ENCODE measurements around the gene EXOSC5.
"Not testable (repeated sequence)": the region's sequence is repeated elsewhere in the genome, so short reads cannot be mapped to it uniquely, and the experiment has no call there.

Gene EXOSC5

DNA sequence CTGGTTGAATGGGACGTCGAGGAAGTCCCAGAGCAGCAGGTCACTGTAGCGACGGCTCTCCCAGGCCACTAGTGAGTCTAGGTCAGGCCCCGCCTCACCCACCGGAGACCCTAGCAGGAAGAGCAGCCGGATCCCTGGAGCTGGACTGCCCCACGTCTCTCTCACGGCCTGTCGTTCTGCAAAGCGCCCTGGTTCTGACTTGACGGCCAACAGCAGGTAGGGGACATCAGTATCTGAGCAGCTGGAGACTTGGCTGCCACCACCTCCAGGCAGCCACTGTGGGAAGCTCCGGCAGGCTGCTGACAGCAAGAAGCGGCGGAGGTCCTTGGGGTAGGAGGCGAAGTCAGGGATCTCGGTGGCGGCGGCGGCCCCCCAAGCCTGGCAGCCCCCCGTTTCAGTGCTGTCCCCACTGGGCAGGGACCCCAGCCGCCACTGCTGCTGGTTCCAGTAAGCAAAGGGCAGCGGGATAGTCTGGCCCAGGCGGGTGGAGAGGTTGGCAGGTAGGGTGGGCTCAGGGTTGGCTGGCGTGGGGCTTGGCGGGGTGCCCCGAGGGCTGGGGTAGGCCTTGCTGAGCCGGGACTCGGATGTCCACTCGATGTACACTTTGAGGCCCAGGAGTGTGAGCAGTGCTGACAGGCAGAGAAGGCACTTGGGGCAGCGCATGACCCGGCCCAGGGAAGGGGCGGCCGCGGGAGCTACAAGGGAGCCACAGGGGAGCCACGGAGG lies 29.1 kb upstream of the EXOSC5 start:
- no peak for DNase-seq

- no peak for DNase-seq
Observed at GRCh38 chr19:41425174-41426115, 28.3 kb upstream of the EXOSC5 start.

DNA sequence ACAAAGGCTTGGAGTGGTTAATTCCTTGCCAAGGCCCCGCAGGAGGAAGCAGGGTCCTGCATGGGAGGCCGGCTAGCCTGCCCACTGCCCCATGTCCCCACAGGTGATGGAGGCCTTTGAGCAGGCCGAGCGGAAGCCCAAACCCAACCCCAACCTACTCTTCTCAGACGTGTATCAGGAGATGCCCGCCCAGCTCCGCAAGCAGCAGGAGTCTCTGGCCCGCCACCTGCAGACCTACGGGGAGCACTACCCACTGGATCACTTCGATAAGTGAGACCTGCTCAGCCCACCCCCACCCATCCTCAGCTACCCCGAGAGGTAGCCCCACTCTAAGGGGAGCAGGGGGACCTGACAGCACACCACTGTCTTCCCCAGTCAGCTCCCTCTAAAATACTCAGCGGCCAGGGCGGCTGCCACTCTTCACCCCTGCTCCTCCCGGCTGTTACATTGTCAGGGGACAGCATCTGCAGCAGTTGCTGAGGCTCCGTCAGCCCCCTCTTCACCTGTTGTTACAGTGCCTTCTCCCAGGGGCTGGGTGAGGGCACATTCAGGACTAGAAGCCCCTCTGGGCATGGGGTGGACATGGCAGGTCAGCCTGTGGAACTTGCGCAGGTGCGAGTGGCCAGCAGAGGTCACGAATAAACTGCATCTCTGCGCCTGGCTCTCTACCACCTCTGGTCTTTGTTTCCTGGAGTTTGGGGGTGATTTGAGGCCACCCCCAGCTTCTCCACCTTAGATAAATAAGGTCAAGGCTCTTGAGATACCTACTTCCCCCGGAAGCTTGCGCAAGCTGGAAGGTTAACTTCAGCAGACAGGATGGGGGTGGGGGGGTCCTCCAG lies 27.4 kb upstream of the EXOSC5 start:
- no peak for DNase-seq

- DNase-seq, result no peak
Observed at GRCh38 chr19:41422955-41423354, 25.8 kb upstream of the EXOSC5 start.

DNA sequence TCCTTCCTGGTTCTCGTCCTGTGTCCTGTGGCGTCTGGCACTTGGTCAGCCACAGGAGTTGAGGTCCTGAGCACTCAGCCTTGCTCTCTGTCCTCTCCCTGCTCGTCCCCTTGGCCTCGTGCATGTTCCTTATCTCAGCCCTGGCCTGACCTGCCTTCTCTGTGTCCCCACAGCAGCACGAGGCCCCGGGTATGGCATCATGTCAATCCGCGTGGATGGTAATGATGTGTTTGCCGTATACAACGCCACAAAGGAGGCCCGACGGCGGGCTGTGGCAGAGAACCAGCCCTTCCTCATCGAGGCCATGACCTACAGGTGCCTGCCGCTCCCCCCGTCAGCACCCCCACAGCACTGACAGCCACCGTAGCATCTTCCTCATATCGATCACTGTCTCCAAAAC lies 25.3 kb upstream of the EXOSC5 start:
- no peak for DNase-seq

DNA sequence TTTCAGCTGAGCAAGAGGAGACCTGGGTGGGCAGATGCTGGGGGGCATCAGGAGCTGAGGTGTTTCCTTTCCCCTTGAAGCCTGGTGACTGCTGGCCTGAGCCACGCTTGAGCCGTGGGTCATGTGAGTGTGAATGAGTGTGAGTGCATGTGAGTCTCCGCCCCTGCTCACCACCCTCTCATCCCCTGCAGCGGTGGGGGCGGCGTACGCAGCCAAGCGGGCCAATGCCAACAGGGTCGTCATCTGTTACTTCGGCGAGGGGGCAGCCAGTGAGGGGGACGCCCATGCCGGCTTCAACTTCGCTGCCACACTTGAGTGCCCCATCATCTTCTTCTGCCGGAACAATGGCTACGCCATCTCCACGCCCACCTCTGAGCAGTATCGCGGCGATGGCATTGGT lies 24.8 kb upstream of the EXOSC5 start:
- no peak for DNase-seq

DNA sequence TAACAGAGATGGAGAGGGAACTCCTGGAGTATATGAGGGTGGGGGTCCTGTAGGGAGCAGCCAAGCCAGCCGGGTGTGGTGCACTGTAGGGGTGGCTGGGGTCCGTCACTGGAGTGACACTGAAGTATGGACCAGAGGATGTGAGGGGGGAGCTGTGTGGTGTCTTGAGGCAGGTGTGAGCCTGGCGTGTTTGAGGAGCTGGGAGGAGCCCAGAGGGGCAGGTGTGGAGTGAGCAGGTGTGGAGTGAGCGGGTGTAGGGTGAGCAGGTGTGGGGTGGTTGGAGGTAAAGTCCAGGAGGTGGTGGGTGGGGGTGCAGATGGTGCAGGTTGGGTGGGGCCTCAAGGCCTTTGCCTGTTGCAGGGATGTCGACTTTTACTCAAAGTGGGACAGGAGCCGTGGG lies 24.2 kb upstream of the EXOSC5 start:
- DNase-seq, result no peak

DNA sequence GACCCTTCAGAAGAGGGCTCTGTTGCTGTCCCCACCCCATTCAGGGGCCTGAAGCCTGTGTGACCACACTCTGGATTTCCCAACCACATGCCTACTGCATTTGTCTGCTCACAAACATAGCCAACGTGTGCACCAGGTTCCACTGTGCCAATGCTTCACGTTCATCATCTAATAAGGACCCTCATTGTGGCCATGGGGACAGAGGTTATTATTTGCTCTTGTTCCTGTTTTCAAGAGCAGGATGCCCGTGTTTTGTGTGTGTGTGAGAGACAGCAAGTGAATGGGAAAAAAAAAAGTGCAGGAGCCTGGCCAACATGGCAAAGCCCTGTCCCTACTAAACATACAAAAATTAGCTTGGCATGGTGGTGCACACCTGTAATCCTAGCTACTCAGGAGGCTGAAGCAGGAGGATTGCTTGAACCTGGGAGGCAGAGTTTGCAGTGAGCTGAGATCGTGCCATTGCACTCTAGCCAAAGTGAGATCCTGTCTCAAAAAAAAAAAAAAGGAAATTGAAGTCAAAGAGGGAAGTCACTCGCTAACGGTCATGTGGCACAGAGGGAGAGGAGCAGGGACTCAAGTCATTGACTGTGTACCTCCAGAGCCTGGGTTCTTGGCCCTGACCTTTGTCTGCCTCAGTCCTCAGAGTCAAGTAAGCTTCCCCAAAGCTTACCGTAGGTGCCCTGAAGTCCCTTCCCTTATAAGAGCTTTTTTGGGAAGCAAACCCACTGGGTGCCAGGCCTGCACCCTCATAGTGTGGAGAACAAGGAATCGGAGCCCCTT lies 23.1 kb upstream of the EXOSC5 start:
- DNase-seq, result peak; percentile 90 to 93

DNA sequence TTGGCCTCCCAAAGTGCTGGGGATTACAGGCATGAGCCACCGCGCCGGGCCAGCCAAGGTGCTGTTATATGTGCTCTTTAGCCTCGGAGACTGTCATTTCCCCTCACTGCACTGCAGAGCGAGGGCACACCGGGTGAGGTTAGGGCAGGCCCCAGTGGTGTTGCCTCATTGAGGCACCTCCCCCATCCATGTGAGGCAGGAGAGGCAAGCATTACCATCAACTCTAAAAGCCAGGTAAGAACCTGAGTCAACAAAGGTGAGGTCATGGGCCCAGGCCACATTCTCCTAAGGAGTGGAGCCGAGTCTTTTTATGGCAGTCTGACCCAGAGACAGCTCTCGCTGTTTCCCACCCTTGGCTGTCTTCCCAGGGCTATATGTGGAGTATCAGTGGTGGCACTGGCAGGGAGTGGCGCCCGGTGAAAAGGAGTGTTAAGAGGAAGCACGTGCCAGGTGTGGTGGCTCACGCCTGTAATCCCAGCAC lies 19.1 kb upstream of the EXOSC5 start:
- no peak for DNase-seq

DNA sequence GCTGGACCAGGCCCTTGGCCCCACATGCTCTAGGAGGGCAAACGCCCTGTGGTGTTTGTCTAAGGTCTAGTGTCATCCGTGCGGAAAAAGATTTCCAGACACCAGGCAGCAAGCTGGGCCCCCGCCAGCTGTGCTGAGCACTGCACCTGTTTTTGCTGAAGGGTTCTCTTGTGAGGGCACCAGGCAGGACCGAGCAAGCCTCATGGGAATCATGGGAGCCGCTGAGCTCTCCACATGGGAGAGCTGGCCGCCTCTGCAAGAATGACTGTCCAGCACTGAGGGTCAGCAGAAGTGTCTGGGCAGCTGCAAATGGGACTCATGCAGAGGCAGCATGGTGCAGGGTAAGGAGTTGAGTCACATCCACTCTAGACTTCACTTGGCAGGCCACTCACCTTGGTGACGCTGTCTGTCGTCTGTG lies 18.0 kb upstream of the EXOSC5 start:
- no peak for DNase-seq

- DNase-seq, result no peak
Observed at GRCh38 chr19:41414461-41414860, 17.3 kb upstream of the EXOSC5 start.

- DNase-seq, result no peak
Observed at GRCh38 chr19:41413947-41414346, 16.8 kb upstream of the EXOSC5 start.

- DNase-seq, result no peak
Observed at GRCh38 chr19:41412953-41413352, 15.8 kb upstream of the EXOSC5 start.

DNA sequence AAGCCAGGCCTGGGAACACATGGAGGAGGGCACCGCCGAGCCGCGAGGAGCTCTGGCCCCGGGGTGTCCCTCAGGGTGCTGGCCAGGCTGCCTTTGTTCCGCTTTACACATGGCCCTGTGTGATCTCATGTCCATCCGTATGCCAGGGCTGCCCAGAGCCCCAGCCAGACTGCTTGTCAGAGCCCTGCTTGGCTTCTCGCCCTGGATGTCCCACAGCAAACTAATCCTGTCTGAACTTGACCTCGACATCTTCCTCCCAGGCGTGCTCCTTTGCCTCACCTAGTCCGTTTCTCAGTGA lies 14.8 kb upstream of the EXOSC5 start:
- DNase-seq, result no peak

DNA sequence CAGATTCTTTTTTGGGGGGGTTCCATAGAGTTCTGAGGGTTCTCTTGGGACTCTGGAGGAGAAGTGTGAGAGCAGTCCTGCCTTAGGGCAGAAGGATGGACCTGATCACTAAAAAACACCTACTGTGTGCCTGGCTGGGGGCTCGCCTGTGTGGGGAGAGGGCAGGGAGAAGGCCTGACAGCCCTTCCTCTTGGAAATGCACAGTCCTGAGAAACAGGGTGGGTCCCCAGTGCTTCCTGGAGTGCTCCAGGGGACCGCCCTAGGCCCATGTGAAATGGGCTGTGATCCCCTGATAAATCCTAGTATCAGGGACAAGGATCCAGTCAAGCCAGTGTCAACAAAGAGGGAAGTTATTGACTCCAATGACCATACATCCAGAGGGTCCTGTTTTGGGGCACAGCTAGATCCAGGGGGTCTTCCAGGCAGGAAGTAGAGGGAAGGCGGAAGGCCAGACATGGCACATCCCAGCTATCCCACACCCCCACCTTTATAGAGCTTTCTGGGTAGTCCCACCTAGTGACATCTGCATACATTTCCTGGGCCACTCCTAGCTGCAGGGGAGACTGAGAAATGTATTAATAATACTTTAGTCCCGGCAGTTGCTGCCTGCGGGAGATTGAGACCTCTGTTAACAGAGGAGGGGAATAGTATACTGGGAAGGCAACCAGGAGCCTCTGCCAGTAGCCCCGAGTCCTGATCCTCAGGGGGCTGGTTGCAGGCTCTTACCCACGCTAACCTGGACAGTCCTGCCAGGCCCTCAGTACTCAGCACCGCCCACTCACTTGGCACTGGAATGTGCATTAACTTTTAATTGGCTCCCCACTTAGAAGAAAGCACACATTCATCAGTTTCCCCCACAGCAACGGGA lies 14.2 kb upstream of the EXOSC5 start:
- no peak for DNase-seq

DNA sequence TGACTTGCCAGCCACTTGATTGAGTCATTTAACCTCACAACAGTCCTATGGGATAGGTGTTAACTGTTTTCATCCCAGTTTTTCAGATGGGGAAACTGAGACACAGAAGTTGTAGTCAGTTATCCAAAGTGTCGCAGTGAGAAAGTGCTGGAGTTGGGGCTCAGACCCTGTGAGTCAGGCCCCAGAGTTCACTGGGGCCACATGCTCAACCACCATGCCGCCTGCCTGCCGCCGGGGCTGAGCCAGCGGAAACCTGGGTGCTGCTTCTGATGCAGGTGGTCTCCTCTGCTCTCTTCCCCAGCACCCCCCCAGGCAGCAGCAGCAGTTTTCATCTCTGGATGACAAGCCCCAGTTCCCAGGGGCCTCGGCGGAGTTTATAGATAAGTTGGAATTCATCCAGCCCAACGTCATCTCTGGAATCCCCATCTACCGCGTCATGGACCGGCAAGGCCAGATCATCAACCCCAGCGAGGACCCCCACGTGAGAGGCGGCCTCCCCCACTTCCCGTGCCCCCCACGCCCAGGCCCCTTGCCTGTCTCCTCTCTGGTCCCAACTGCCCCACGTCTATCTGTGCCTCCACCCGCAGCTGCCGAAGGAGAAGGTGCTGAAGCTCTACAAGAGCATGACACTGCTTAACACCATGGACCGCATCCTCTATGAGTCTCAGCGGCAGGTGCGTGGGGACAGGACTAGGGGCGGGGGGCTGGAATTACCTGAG lies 13.3 kb upstream of the EXOSC5 start:
- no peak for DNase-seq

GRCh38 chr19:41409288-41409687 lies 12.1 kb upstream of the EXOSC5 start:
- DNase-seq, result no peak

DNA sequence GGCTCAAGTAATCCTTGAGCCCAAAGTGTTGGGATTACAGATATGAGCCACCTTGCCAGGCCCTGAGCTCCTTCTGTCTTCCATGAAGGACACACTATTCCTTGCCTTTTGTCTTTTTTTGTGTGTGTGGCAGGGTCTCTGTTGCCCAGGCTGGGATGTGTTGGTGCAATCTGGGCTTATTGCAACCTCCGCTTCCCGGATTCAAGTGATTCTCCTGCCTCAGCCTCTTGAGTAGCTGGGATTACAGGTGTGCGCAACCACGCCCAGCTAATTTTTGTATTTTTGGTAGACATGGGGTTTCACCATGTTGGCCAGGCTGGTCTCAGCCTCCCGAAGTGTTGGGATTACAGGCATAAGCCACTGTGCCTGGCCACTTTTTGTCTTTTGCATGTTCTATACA lies 11.7 kb upstream of the EXOSC5 start:
- not testable (repeated sequence) for DNase-seq

- peak in 1 of 2 donors; percentile 30 for DNase-seq
Observed at GRCh38 chr19:41408256-41408655, 11.1 kb upstream of the EXOSC5 start.

- peak; percentile 78 to 85 for DNase-seq
Observed at GRCh38 chr19:41407271-41407670, 10.1 kb upstream of the EXOSC5 start.

DNA sequence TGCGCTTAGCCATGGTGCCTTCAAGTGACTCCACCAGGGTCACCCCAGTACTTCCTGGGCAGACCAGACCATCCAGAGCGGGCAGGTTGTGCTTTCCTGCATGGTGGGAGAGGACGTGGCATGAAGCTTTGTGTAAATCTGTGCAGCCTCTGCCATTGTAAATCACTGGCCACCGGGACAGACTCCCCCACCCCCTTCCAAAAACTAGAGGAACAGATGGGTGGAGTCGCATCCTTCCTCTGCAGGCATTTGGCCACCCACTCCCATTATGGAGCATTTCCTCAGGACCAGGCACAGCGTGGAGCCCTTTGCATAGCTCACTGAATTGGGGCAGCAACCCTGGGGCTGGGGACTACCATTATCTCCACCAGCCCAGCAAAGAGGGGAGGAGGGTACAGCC lies 8.6 kb upstream of the EXOSC5 start:
- no peak for DNase-seq

All from inflammatory macrophage (primary cell).